ENCODE results near the gene LDLRAD4.

LDLRAD4 gene

GRCh38 chr18:13612196-13612997 lies 393.8 kb downstream of the LDLRAD4 start:
- peak; percentile 81 for DNase-seq

GRCh38 chr18:13613099-13613498 lies 394.5 kb downstream of the LDLRAD4 start:
- no peak for DNase-seq

- no peak for DNase-seq
These were observed 395.3 kb downstream of the LDLRAD4 start for GRCh38 chr18:13613591-13614501.

- peak; percentile 56 for DNase-seq
These were observed 396.2 kb downstream of the LDLRAD4 start for GRCh38 chr18:13614641-13615288.

GRCh38 chr18:13615432-13615861 lies 396.9 kb downstream of the LDLRAD4 start:
- peak; percentile 31 for DNase-seq

GRCh38 chr18:13616041-13616440 lies 397.5 kb downstream of the LDLRAD4 start:
- no peak for DNase-seq

- DNase-seq, result no peak
These were observed 398.0 kb downstream of the LDLRAD4 start for GRCh38 chr18:13616525-13617035.

GRCh38 chr18:13617826-13618515 lies 399.4 kb downstream of the LDLRAD4 start:
- no peak for DNase-seq

- no peak for DNase-seq
These were observed 400.3 kb downstream of the LDLRAD4 start for GRCh38 chr18:13618760-13619438.

GRCh38 chr18:13619505-13620205 lies 401.1 kb downstream of the LDLRAD4 start:
- no peak for DNase-seq

GRCh38 chr18:13620206-13620672 lies 401.7 kb downstream of the LDLRAD4 start:
- no peak for DNase-seq

GRCh38 chr18:13620818-13621445 lies 402.4 kb downstream of the LDLRAD4 start:
- no peak for DNase-seq

GRCh38 chr18:13621446-13621849 lies 402.9 kb downstream of the LDLRAD4 start:
- DNase-seq, result no peak

GRCh38 chr18:13621886-13622619 lies 403.5 kb downstream of the LDLRAD4 start:
- no peak for DNase-seq

- no peak for DNase-seq
These were observed 404.2 kb downstream of the LDLRAD4 start for GRCh38 chr18:13622751-13623150.

GRCh38 chr18:13623348-13623747 lies 404.8 kb downstream of the LDLRAD4 start:
- no peak for DNase-seq

- DNase-seq, result no peak
These were observed 405.3 kb downstream of the LDLRAD4 start for GRCh38 chr18:13623871-13624270.

- no peak for DNase-seq
These were observed 406.1 kb downstream of the LDLRAD4 start for GRCh38 chr18:13624563-13625237.

- DNase-seq, result no peak
These were observed 406.8 kb downstream of the LDLRAD4 start for GRCh38 chr18:13625355-13625754.
